HEK293 (cell line): ENCODE results near the gene TENT4B.
"Not testable (repeated sequence)": the region's sequence is repeated elsewhere in the genome, so short reads cannot be mapped to it uniquely, and the experiment has no call there.

Experiments
- BCL11B ChIP-seq: fragments of 450-650 bp; formaldehyde crosslinking; IDR thresholded peaks from 2 replicates; pipeline ENCODE4 v1.5.1; 2016; ENCODE audit warnings: low read depth, missing biosample characterization, missing genetic modification characterization
- HOXD13 ChIP-seq: sonication (generic); formaldehyde crosslinking; IDR thresholded peaks from 2 replicates; pipeline ENCODE4 v1.8.0; 2022; ENCODE audit warnings: missing genetic modification reagents, borderline replicate concordance
- PRDM1 ChIP-seq: fragments of 450-650 bp; formaldehyde crosslinking; IDR thresholded peaks from 2 replicates; pipeline ENCODE4; 2016; ENCODE audit warnings: missing biosample characterization, missing genetic modification characterization
- SCRT1 ChIP-seq: fragments of 450-650 bp; formaldehyde crosslinking; IDR thresholded peaks from 2 replicates; pipeline ENCODE4 v1.5.1; 2016; ENCODE audit warnings: missing biosample characterization, missing genetic modification characterization, borderline replicate concordance
- ZEB2 ChIP-seq: fragments of 450-650 bp; formaldehyde crosslinking; IDR thresholded peaks from 2 replicates; pipeline ENCODE4 v1.5.1; 2016; ENCODE audit warnings: missing biosample characterization, missing genetic modification characterization
- ZNF654 ChIP-seq: fragments of 450-650 bp; formaldehyde crosslinking; IDR thresholded peaks from 2 replicates; pipeline ENCODE4 v1.5.1; 2016; ENCODE audit warnings: low read depth, missing biosample characterization, missing genetic modification characterization
- ZNF677 ChIP-seq: fragments of 450-650 bp; IDR thresholded peaks from 2 replicates; pipeline ENCODE4 v1.5.0; 2018; ENCODE audit warnings: missing biosample characterization, mild to moderate bottlenecking, missing genetic modification characterization, moderate library complexity
- ZNF785 ChIP-seq: fragments of 450-650 bp; formaldehyde crosslinking; IDR thresholded peaks from 2 replicates; pipeline ENCODE4 v1.5.1; 2016; ENCODE audit warnings: missing biosample characterization, missing genetic modification characterization
- ZNF792 ChIP-seq: fragments of 450-650 bp; formaldehyde crosslinking; IDR thresholded peaks from 2 replicates; pipeline ENCODE4 v1.5.1; 2016; ENCODE audit warnings: missing biosample characterization, missing genetic modification characterization
- ZNF843 ChIP-seq: fragments of 450-650 bp; formaldehyde crosslinking; IDR thresholded peaks from 2 replicates; pipeline ENCODE4 v1.5.1; 2016; ENCODE audit warnings: missing biosample characterization, missing genetic modification characterization
- TF ChIP-seq, protein P1 (sequence below): fragments of 450-650 bp; formaldehyde crosslinking; IDR thresholded peaks from 2 replicates; pipeline ENCODE4; 2016; ENCODE audit warnings: missing biosample characterization, missing genetic modification characterization
- TF ChIP-seq, protein P2 (sequence below): fragments of 450-650 bp; formaldehyde crosslinking; IDR thresholded peaks from 2 replicates; pipeline ENCODE4 v1.5.1; 2016; ENCODE audit warnings: missing biosample characterization, missing genetic modification characterization
- TF ChIP-seq, protein P3 (sequence below): fragments of 450-650 bp; formaldehyde crosslinking; IDR thresholded peaks from 2 replicates; pipeline ENCODE4 v1.5.1; 2017; ENCODE audit warnings: missing biosample characterization, missing genetic modification characterization

DNA sequence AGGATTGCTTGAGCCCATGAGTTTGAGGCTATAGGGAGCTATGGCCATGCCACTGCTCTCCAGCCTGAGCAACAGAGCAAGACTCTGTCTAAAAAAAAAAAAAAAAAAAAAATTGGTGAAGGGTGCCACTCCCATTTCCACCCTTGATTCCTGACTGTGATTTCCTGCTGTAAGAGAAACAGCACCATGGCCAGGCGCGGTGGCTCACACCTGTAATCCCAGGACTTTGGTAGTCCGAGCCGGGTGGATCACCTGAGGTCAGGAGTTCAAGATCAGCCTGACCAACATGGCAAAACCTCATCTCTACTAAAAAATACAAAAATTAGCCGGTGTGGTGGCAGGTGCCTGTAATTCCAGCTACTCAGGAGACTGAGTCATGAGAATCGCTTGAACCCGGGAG lies 20.5 kb upstream of the TENT4B start:
- TF ChIP-seq, protein P1, sequence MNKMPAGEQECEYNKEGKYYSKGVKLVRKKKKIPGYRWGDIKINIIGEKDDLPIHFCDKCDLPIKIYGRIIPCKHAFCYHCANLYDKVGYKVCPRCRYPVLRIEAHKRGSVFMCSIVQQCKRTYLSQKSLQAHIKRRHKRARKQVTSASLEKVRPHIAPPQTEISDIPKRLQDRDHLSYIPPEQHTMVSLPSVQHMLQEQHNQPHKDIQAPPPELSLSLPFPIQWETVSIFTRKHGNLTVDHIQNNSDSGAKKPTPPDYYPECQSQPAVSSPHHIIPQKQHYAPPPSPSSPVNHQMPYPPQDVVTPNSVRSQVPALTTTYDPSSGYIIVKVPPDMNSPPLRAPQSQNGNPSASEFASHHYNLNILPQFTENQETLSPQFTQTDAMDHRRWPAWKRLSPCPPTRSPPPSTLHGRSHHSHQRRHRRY (tag by site-specific recombination): not testable (repeated sequence)
- TF ChIP-seq, protein P2, sequence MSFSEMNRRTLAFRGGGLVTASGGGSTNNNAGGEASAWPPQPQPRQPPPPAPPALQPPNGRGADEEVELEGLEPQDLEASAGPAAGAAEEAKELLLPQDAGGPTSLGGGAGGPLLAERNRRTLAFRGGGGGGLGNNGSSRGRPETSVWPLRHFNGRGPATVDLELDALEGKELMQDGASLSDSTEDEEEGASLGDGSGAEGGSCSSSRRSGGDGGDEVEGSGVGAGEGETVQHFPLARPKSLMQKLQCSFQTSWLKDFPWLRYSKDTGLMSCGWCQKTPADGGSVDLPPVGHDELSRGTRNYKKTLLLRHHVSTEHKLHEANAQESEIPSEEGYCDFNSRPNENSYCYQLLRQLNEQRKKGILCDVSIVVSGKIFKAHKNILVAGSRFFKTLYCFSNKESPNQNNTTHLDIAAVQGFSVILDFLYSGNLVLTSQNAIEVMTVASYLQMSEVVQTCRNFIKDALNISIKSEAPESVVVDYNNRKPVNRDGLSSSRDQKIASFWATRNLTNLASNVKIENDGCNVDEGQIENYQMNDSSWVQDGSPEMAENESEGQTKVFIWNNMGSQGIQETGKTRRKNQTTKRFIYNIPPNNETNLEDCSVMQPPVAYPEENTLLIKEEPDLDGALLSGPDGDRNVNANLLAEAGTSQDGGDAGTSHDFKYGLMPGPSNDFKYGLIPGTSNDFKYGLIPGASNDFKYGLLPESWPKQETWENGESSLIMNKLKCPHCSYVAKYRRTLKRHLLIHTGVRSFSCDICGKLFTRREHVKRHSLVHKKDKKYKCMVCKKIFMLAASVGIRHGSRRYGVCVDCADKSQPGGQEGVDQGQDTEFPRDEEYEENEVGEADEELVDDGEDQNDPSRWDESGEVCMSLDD: not testable (repeated sequence)
- TF ChIP-seq HOXD13 (CRISPR knock-in tag); BCL11B (tag by site-specific recombination); ZNF785; PRDM1 (tag by site-specific recombination); SCRT1 (tag by site-specific recombination); ZNF677 (tag by site-specific recombination); ZNF654 (tag by site-specific recombination); ZEB2 (tag by site-specific recombination); ZNF843 (tag by site-specific recombination); ZNF792: not testable (repeated sequence)
- TF ChIP-seq, protein P3, sequence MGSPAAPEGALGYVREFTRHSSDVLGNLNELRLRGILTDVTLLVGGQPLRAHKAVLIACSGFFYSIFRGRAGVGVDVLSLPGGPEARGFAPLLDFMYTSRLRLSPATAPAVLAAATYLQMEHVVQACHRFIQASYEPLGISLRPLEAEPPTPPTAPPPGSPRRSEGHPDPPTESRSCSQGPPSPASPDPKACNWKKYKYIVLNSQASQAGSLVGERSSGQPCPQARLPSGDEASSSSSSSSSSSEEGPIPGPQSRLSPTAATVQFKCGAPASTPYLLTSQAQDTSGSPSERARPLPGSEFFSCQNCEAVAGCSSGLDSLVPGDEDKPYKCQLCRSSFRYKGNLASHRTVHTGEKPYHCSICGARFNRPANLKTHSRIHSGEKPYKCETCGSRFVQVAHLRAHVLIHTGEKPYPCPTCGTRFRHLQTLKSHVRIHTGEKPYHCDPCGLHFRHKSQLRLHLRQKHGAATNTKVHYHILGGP (tag by site-specific recombination): not testable (repeated sequence)
